AG04449 (cell line): ENCODE measurements around the gene RASA2.

ENCODE experiments used
- CTCF ChIA-PET: fragments of 350-600 bp; formaldehyde crosslinking; extraction: SDS; loops from one replicate; lab custom pipeline; 2021; ENCODE audit warnings: antibody characterized with exemption; lab: Yijun Ruan, JAX
- POLR2A ChIA-PET: fragments of 400-600, 350-600 bp; formaldehyde crosslinking; extraction: SDS; loops from one replicate; lab custom pipeline; 2020; ENCODE audit warnings: antibody characterized with exemption, inconsistent platforms; lab: Yijun Ruan, JAX
- DNase-seq: peaks from one replicate; pipeline ENCODE4 v3.0.0-alpha.2; 2010; ENCODE audit warnings: low read depth, low spot score
- H3K4me3 ChIP-seq: 2 replicates; pipeline ENCODE4 v1.5.1; 2011; ENCODE audit warnings: low read depth, mild to moderate bottlenecking, control low read depth, low read length
- TF ChIP-seq, protein P1 (sequence below): IDR thresholded peaks from one replicate; pipeline ENCODE4 v1.5.1; 2011; ENCODE audit warnings: mild to moderate bottlenecking, moderate library complexity, low read length, control low read depth, inconsistent platforms; ENCODE audit not compliant: insufficient read depth; ENCODE audit errors: missing control alignments

Gene RASA2

DNA sequence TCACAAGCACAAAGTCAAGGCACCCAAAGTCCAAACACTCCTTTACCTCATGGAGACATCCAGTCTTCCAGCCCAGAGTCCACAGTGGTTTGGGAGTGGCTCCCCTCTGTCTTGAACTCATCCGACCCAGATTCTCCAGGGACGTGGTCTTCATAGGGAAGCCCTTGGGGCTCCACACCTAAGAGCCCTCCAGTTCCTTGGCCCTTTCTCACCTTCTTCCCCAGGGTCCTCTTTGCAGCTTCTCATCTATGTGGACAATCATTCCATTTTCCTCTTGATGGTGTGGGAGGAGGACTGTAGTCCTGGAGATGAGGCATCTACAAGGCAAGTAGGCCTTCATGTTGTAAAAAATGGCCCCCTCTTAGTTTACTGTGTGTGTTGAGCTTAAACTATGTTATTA, 164.0 kb downstream of the RASA2 start:
- H3K4me3 ChIP-seq: no peak overlapping the region
- TF ChIP-seq, protein P1, sequence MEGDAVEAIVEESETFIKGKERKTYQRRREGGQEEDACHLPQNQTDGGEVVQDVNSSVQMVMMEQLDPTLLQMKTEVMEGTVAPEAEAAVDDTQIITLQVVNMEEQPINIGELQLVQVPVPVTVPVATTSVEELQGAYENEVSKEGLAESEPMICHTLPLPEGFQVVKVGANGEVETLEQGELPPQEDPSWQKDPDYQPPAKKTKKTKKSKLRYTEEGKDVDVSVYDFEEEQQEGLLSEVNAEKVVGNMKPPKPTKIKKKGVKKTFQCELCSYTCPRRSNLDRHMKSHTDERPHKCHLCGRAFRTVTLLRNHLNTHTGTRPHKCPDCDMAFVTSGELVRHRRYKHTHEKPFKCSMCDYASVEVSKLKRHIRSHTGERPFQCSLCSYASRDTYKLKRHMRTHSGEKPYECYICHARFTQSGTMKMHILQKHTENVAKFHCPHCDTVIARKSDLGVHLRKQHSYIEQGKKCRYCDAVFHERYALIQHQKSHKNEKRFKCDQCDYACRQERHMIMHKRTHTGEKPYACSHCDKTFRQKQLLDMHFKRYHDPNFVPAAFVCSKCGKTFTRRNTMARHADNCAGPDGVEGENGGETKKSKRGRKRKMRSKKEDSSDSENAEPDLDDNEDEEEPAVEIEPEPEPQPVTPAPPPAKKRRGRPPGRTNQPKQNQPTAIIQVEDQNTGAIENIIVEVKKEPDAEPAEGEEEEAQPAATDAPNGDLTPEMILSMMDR: no peak
- CTCF ChIA-PET: no interaction called here
- DNase-seq: no peak
- POLR2A ChIA-PET: no interaction called here

DNA sequence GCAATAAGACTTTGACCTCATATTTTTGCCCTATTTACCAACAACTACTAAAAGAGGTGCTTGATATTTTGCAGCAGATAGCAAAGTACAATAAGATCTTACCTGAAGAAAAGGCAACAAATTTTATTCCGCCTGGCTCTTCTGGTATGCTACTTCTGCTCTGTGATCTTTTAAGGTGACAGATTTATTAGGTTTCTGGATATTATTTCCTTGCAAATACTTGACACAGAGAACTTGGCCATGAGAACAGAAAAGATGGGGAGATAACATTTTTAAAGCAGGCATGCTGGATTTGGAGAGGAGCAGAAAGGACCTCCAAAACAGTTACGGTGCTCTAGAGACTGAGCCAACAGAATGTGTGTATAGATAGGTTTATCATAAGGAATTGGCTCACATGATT, 164.6 kb downstream of the RASA2 start:
- TF ChIP-seq, protein P1: no peak
- CTCF ChIA-PET: no interaction called here
- no peak overlapping the region for H3K4me3 ChIP-seq
- POLR2A ChIA-PET: no interaction called here
- DNase-seq: no peak

DNA sequence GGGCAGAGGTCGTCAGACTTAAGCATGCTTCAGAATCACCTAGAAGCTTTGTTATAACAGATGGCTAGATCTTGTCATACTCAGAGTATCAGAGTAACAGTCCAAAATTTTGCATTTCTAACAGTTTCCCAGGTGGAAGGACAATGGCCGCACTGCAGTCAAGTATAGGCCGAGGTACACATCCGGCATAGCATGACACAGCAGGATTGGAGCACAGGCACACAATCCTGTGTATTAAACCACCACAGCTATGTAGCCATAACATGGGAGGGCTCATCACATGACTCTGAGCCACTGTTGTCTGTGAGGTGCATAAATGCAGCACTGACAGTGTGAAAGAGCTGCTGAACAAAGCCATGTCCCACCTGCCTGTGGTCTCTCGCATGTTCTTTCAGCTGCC, 165.5 kb downstream of the RASA2 start:
- DNase-seq: no peak
- H3K4me3 ChIP-seq: no peak overlapping the region
- ChIA-PET CTCF (no interaction called here), POLR2A (no interaction called here)
- TF ChIP-seq, protein P1: no peak

DNA sequence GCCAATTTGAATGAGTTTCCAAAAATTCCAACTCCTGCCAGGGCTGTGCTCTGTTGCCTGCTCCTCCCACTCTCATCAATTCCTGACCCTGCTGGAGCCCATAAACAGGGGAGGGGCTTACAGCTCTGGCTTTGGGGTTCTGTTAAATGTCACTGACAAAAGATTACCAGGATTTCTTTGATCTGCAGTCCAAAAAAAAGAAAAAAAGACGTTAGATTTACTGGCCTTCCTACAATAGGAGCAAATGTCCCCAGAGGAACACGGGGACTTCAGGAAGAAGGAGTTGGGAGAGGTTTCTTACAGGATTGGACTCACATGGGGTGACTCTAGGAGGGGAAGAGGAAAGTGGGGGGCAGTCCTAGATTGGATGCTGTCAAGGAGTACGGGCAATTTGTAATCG, 167.0 kb downstream of the RASA2 start:
- ChIA-PET CTCF (interaction anchor here (1.5 to 2.1 kb wide), 2 partner anchors 9 to 10 kb away, joined by 3 to 6 read pairs; no protein-coding TSS in a partner anchor), POLR2A (no interaction called here)
- TF ChIP-seq, protein P1: no peak
- H3K4me3 ChIP-seq: no peak overlapping the region
- no peak for DNase-seq

DNA sequence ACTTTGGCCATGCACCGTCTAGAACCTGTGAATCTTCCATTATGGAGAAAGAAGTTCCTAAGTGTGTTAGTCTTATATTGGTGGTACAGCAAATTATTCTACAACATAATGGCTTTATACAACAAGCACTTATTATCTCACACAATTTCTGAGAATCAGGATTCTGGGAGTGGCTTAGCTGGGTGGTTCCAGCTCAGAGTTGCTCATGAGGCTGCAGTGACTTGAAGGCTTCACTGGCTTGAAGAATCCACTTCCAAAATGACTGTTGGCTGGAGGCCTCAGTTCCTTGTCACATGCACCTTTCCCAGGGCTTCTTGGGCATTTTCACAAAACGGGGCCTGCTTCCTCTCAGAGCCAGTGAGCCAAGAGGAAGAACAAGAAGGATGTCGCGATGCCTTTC, 169.0 kb downstream of the RASA2 start:
- DNase-seq: no peak
- ChIA-PET POLR2A (no interaction called here), CTCF (interaction anchor here (1.3 kb wide), 1 partner anchor 11 kb away, joined by 3 read pairs; no protein-coding TSS in a partner anchor)
- TF ChIP-seq, protein P1: no peak
- H3K4me3 ChIP-seq: no peak overlapping the region

DNA sequence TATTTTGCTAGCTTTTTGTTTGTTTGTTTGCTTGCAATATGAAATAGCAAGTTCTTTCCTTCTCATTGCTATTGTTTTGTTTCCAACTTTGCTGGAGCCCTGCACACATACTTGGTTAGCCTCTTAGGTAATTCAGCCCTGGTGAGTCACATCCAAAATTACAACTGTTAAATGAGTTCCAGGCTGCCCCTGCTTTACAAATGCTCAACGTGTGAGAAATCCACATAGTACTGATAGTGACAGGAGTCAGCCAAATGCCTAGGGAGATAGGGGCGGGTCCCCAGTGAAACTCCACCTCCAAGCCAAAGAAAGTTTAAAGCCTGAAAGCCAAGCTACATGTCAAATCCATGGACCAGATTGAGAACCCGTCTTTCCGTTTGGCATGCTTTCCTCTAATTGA, 169.9 kb downstream of the RASA2 start:
- no peak overlapping the region for H3K4me3 ChIP-seq
- ChIA-PET POLR2A (no interaction called here), CTCF (interaction anchor here (1.0 kb wide), 1 partner anchor 12 kb away, joined by 4 read pairs; no protein-coding TSS in a partner anchor)
- TF ChIP-seq, protein P1: no peak
- peak; percentile 67 for DNase-seq
